Smooth muscle cell (in vitro differentiated cells): ENCODE results near the gene KCNE5. TPM values are rescaled to one million over a fixed set of nuclear protein-coding genes. Genes with fewer than 3 reads are reported as not detected.
"Not testable (repeated sequence)": the region's sequence is repeated elsewhere in the genome, so short reads cannot be mapped to it uniquely, and the experiment has no call there.

Experiments
- DNase-seq: peaks from one replicate; lab custom pipeline; 2025; ENCODE audit not compliant: unreplicated experiment; lab: John Stamatoyannopoulos, UW
- H2AFZ ChIP-seq: fragments of 200-600 bp; sonication (generic); 2 replicates; pipeline ENCODE4 v1.6.0; 2016; ENCODE audit warnings: antibody characterized with exemption, low read depth, mild to moderate bottlenecking
- H3F3A ChIP-seq: fragments of 200-600 bp; sonication (generic); 2 replicates; pipeline ENCODE4 v1.6.0; 2017; ENCODE audit warnings: antibody characterized with exemption, low read depth
- H3K27ac ChIP-seq: fragments of 200-600 bp; sonication (generic); 2 replicates; pipeline ENCODE4 v1.5.1; 2016; ENCODE audit warnings: low read depth, mild to moderate bottlenecking
- H3K27me3 ChIP-seq: fragments of 200-600 bp; sonication (generic); 2 replicates; pipeline ENCODE4 v1.6.1; 2016; ENCODE audit warnings: low read depth, mild to moderate bottlenecking
- H3K36me3 ChIP-seq: fragments of 200-600 bp; sonication (generic); 2 replicates; pipeline ENCODE4 v1.5.1; 2016; ENCODE audit warnings: low read depth
- H3K4me1 ChIP-seq: fragments of 200-600 bp; sonication (generic); 2 replicates; pipeline ENCODE4 v1.5.1; 2016; ENCODE audit warnings: low read depth
- H3K4me2 ChIP-seq: fragments of 200-600 bp; sonication (generic); 2 replicates; pipeline ENCODE4 v1.6.0; 2016; ENCODE audit warnings: mild to moderate bottlenecking
- H3K4me3 ChIP-seq: fragments of 200-600 bp; sonication (generic); 2 replicates; pipeline ENCODE4 v1.5.1; 2016; ENCODE audit warnings: mild to moderate bottlenecking
- H3K79me2 ChIP-seq: fragments of 200-600 bp; sonication (generic); 2 replicates; pipeline ENCODE4 v1.6.0; 2016; ENCODE audit warnings: low read depth, mild to moderate bottlenecking
- H3K9ac ChIP-seq: fragments of 200-600 bp; sonication (generic); 2 replicates; pipeline ENCODE4 v1.6.0; 2016; ENCODE audit warnings: low read depth
- H3K9me3 ChIP-seq: fragments of 200-600 bp; sonication (generic); replicated peaks from 2 replicates; pipeline ENCODE4 v1.5.1; 2016; ENCODE audit warnings: low read depth
- H4K20me1 ChIP-seq: fragments of 200-600 bp; sonication (generic); 2 replicates; pipeline ENCODE4 v1.6.0; 2016; ENCODE audit warnings: low read depth
- WGBS: methylation state at CpG from one replicate; pipeline ENCODE4 v1.1.7; 2016; ENCODE audit warnings: low lambda C conversion rate; 5-methylcytosine and 5-hydroxymethylcytosine counted together
- polyA plus RNA-seq: library from polyadenylated mRNA; unstranded; fragments of >200 nt; fragmentation: Nextera tagmentation; extraction: Ambion mirVana; gene quantifications from 2 replicates; pipeline ENCODE4 v1.2.1, GENCODE V29; 2016
- total RNA-seq: library from RNA; depleted of rRNA; stranded (reverse); fragments of >200 nt; gene quantifications from 2 replicates; pipeline ENCODE4 v1.2.3, GENCODE V29; 2014
- TF ChIP-seq, protein P1 (sequence below): fragments of 200-600 bp; sonication (generic); IDR thresholded peaks from 2 replicates; pipeline ENCODE4 v1.5.1; 2017; ENCODE audit warnings: borderline replicate concordance, mild to moderate bottlenecking, antibody characterized with exemption; ENCODE audit not compliant: insufficient read depth, poor library complexity, severe bottlenecking

KCNE5 gene
- total and polyA plus RNA-seq, 2 experiments from 2014 or later = 0.31 TPM; not detected in 1

DNA sequence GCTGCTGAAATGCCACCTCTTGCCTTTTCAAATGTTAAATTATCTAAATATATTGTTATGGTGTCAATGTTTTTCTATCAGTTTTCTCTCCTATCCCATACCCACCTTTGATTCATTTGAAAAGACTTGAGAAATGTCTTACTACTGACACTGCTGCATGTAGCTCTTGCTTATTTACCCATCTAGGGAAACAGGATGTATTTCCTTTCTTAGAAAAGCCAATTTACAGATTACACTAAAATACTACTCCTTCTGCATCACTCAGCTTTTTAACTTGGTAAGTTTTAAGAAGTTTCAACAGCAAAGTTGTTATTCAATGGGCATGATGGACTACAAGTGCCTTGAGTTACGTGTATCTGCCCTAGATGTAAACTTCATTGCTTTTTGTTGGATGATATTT, 13.2 kb upstream of the KCNE5 start:
- H3K9me3 ChIP-seq = peaks cover 5% of the 10 kb centered on the region
- WGBS = 75% methylated on average over 1 of the region's 1 CpG
- H3K27ac ChIP-seq = no peak overlapping the region
- H3K27me3 ChIP-seq = no peaks in the 10 kb centered on the region
- H3F3A ChIP-seq = no peaks in the 10 kb centered on the region
- TF ChIP-seq, protein P1, sequence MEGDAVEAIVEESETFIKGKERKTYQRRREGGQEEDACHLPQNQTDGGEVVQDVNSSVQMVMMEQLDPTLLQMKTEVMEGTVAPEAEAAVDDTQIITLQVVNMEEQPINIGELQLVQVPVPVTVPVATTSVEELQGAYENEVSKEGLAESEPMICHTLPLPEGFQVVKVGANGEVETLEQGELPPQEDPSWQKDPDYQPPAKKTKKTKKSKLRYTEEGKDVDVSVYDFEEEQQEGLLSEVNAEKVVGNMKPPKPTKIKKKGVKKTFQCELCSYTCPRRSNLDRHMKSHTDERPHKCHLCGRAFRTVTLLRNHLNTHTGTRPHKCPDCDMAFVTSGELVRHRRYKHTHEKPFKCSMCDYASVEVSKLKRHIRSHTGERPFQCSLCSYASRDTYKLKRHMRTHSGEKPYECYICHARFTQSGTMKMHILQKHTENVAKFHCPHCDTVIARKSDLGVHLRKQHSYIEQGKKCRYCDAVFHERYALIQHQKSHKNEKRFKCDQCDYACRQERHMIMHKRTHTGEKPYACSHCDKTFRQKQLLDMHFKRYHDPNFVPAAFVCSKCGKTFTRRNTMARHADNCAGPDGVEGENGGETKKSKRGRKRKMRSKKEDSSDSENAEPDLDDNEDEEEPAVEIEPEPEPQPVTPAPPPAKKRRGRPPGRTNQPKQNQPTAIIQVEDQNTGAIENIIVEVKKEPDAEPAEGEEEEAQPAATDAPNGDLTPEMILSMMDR = no peak
- H4K20me1 ChIP-seq = no peaks in the 10 kb centered on the region
- H2AFZ ChIP-seq = no peak overlapping the region
- H3K4me1 ChIP-seq = no peaks in the 10 kb centered on the region
- H3K9ac ChIP-seq = no peak overlapping the region
- H3K36me3 ChIP-seq = no peaks in the 10 kb centered on the region
- no peak for DNase-seq
- no peak overlapping the region for H3K4me3 ChIP-seq
- no peak overlapping the region for H3K4me2 ChIP-seq
- no peaks in the 10 kb centered on the region for H3K79me2 ChIP-seq

DNA sequence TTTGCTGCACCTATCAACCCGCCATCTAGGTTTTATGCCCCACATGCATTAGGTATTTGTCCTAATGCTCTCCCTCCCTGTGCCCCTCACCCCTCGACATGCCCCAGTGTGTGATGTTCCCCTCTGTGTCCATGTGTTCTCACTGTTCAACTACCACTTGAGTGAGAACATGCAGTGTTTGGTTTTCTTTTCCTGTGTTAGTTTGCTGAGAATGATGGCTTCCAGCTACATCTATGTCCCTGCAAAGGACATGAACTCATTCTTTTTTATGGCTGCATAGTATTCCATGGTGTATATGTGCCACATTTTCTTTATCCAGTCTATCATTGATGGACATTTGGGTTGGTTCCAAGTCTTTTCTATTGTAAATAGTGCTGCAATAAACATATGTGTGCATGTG, 12.5 kb upstream of the KCNE5 start:
- not testable (repeated sequence) for H2AFZ ChIP-seq, H3K4me1 ChIP-seq, H4K20me1 ChIP-seq, H3K9me3 ChIP-seq, H3F3A ChIP-seq, H3K27me3 ChIP-seq, H3K4me3 ChIP-seq, H3K4me2 ChIP-seq, H3K79me2 ChIP-seq, DNase-seq, H3K9ac ChIP-seq, H3K27ac ChIP-seq, H3K36me3 ChIP-seq
- WGBS = 79% methylated on average over 2 of the region's 2 CpGs

DNA sequence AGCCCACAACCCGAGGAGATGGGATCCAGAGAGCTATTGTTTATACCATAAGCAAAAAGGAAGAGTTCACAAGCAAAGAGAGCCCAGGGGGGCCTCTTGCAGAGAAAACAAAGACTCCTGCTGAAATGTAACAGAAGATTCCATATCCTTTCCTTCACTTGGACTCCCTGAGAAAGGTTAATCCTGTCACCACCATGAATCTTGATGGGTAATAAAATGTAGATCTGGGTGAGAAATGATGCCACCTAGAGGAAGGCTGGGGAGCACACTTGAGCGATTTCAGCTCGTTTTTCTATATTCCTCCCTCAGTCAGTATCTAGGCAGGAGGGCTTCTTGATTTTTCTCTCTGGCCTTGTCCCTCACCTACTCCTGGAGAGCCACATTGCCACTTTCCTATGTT, 10.2 kb upstream of the KCNE5 start:
- H4K20me1 ChIP-seq = no peaks in the 10 kb centered on the region
- H3K9me3 ChIP-seq = no peaks in the 10 kb centered on the region
- H3K79me2 ChIP-seq = no peaks in the 10 kb centered on the region
- no peak overlapping the region for H3K27ac ChIP-seq
- no peaks in the 10 kb centered on the region for H3K27me3 ChIP-seq
- TF ChIP-seq, protein P1 = peak; percentile 27
- DNase-seq = no peak
- no peaks in the 10 kb centered on the region for H3K36me3 ChIP-seq
- H3K4me1 ChIP-seq = no peaks in the 10 kb centered on the region
- no peak overlapping the region for H3K4me3 ChIP-seq
- H3K4me2 ChIP-seq = no peak overlapping the region
- H3K9ac ChIP-seq = no peak overlapping the region
- no peaks in the 10 kb centered on the region for H3F3A ChIP-seq
- no peak overlapping the region for H2AFZ ChIP-seq
- WGBS = 33% methylated on average over 3 of the region's 3 CpGs

DNA sequence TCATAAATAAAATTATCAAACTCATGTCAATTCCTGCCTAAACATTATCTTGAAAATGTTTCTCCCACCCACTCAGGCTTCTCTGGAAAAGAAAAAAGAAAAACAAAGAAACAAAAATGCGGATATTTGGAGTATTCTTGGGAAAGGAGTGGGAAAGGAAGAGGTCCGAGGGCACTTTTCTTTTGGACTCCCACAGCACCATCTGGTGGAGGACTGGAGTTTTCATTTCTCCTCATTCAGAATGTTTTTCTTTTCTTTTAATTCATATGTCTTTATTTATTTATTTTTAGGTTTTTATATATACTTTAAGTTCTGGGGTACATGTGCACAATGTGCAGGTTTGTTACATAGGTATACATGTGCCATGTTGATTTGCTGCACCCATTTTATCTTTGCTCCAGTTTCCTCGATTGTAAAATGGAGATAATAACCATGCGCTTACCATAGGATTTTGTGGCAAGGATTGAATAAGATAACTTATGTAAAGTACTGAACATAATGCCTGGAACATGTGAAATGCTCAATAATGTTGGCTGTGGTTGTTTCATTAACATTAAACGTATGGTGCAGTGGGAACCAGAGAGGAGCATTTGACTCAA, 8.0 kb upstream of the KCNE5 start:
- H3K27me3 ChIP-seq = no peaks in the 10 kb centered on the region
- no peaks in the 10 kb centered on the region for H4K20me1 ChIP-seq
- no peak overlapping the region for H3K27ac ChIP-seq
- 41% methylated on average over 5 of the region's 5 CpGs for WGBS
- no peak overlapping the region for H3K4me3 ChIP-seq
- no peak overlapping the region for H3K4me2 ChIP-seq
- no peaks in the 10 kb centered on the region for H3K4me1 ChIP-seq
- H3K79me2 ChIP-seq = no peaks in the 10 kb centered on the region
- no peaks in the 10 kb centered on the region for H3F3A ChIP-seq
- TF ChIP-seq, protein P1 = peak; percentile 55
- H3K9ac ChIP-seq = no peak overlapping the region
- H3K9me3 ChIP-seq = no peaks in the 10 kb centered on the region
- DNase-seq = no peak
- no peaks in the 10 kb centered on the region for H3K36me3 ChIP-seq
- H2AFZ ChIP-seq = no peak overlapping the region
